ENCODE results near the gene HK1.
"Not testable (repeated sequence)": the region's sequence is repeated elsewhere in the genome, so short reads cannot be mapped to it uniquely, and the experiment has no call there.

HK1 gene

DNA sequence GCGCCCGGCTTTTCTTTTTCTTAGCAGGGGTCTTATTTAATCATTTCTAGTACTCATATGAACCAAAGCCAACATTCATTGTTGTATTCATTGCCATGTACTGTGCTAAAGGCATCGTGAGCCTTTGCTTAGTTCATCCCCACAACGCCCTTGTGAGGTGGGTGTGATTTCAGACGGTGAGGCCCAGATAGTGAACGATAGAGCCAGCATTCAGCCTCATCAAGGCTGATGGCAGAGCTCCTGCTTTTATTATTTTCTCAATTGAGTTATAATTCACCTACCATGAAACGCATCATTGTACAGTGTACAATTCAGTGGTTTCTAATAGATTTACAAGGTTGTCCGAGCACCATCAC, 50.1 kb downstream of the HK1 start:
- peaks cover 48% of the 10 kb centered on the region for H3K79me2 ChIP-seq
- no peaks in the 10 kb centered on the region for H3K27me3 ChIP-seq (ENCODE audit: control insufficient read depth, insufficient read depth, low read length)
- no peaks in the 10 kb centered on the region for H3K9me3 ChIP-seq (ENCODE audit: control insufficient read depth, low read length)
- peak overlapping the region; percentile 91 for H3K27ac ChIP-seq
- peak overlapping the region; percentile 74 for H2AFZ ChIP-seq
- TF ChIP-seq, protein P1, sequence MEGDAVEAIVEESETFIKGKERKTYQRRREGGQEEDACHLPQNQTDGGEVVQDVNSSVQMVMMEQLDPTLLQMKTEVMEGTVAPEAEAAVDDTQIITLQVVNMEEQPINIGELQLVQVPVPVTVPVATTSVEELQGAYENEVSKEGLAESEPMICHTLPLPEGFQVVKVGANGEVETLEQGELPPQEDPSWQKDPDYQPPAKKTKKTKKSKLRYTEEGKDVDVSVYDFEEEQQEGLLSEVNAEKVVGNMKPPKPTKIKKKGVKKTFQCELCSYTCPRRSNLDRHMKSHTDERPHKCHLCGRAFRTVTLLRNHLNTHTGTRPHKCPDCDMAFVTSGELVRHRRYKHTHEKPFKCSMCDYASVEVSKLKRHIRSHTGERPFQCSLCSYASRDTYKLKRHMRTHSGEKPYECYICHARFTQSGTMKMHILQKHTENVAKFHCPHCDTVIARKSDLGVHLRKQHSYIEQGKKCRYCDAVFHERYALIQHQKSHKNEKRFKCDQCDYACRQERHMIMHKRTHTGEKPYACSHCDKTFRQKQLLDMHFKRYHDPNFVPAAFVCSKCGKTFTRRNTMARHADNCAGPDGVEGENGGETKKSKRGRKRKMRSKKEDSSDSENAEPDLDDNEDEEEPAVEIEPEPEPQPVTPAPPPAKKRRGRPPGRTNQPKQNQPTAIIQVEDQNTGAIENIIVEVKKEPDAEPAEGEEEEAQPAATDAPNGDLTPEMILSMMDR (IDR thresholded peaks at IDR 0.05) = no peak
- H3K4me2 ChIP-seq (ENCODE audit: low read length) = peak overlapping the region; percentile 48
- no peak overlapping the region for H3K9ac ChIP-seq
- H3K4me1 ChIP-seq = peaks cover 29% of the 10 kb centered on the region
- H3K36me3 ChIP-seq (ENCODE audit: control insufficient read depth, insufficient read depth, low read length) = no peaks in the 10 kb centered on the region
- peak overlapping the region; percentile 7 for H3K4me3 ChIP-seq (ENCODE audit: low read depth, low read length)

DNA sequence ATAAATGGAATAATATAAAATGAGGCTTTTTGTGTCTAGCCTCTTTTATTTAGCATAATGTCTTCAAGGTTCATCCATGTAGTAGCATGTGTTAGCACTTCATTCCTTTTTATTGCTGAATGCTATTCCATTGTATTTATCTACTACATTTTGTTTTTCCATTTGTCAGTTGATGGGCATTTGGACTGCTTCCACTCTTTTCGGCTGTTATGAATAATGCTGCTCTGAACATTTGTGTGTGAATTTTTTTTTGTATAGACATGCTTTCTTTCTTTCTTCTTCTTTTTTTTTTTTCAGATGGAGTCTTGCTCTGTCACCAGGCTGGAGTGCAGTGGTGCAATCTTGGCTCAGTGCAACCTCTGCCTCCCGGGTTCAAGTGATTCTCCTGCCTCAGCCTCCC, 50.6 kb downstream of the HK1 start:
- H3K4me1 ChIP-seq = peaks cover 34% of the 10 kb centered on the region
- H3K4me3 ChIP-seq (ENCODE audit: low read depth, low read length); H3K9ac ChIP-seq; H2AFZ ChIP-seq; H3K36me3 ChIP-seq (ENCODE audit: control insufficient read depth, insufficient read depth, low read length); H3K4me2 ChIP-seq (ENCODE audit: low read length); H3K27me3 ChIP-seq (ENCODE audit: control insufficient read depth, insufficient read depth, low read length); H3K9me3 ChIP-seq (ENCODE audit: control insufficient read depth, low read length): not testable (repeated sequence)
- H3K79me2 ChIP-seq = peaks cover 49% of the 10 kb centered on the region
- H3K27ac ChIP-seq = peak overlapping the region; percentile 91

DNA sequence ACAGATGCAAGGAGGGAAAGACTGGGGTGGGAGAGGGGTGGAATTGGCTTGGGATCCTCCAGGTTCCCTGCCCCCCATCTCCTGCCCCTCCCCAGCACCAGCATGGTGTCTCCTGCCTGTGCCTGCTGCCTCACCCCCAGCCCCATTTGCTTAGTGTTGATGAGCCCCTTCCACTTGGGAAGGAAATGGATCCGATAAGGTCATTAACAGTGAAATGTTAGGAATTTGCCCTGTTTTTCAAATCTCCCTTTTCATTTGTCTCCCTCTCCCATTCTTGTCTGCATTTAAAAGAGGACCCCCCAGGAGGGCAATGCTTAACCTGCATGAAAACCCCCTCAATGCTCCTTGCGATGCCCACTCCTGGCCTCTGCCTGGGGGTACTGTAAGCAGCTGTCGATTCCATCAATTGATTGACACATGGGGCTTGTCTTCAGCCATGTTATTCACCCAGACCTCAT, 51.5 kb downstream of the HK1 start:
- Histone ChIP-seq H3K4me3 (ENCODE audit: low read depth, low read length) (no peak overlapping the region), H3K4me1 (peaks cover 37% of the 10 kb centered on the region)
- TF ChIP-seq, protein P1 (IDR thresholded peaks at IDR 0.05) = no peak

DNA sequence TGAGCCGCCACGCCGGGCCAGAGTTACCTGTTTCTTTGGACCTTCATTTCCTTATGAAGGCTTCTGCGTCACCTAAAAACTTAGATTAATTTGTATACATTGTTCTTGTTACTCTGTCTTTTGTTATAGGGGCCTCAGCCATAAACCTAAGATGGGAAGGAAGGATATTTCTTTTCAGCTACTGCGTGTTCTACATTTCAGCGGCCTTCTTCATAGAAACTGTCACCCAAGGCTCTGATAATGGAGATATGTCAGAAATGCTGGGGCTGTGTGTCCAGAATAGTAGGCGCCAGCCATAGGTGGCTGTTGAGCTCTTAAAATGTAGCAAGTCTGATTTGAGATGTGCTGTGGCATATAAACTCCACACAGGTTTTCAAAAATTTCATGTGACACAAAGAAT, 52.9 kb downstream of the HK1 start:
- TF ChIP-seq, protein P1 (IDR thresholded peaks at IDR 0.05) = no peak
- Histone ChIP-seq H2AFZ (no peak overlapping the region), H3K4me2 (ENCODE audit: low read length) (no peak overlapping the region), H3K9ac (no peak overlapping the region), H3K4me1 (peaks cover 37% of the 10 kb centered on the region), H3K27ac (no peak overlapping the region), H3K9me3 (ENCODE audit: control insufficient read depth, low read length) (no peaks in the 10 kb centered on the region), H3K27me3 (ENCODE audit: control insufficient read depth, insufficient read depth, low read length) (no peaks in the 10 kb centered on the region), H3K79me2 (peaks cover 68% of the 10 kb centered on the region), H3K4me3 (ENCODE audit: low read depth, low read length) (no peak overlapping the region), H3K36me3 (ENCODE audit: control insufficient read depth, insufficient read depth, low read length) (no peaks in the 10 kb centered on the region)

More for the DNA sequence above, 51.5 kb downstream of the HK1 start:
- Histone ChIP-seq H2AFZ (no peak overlapping the region), H3K4me2 (ENCODE audit: low read length) (no peak overlapping the region), H3K27me3 (ENCODE audit: control insufficient read depth, insufficient read depth, low read length) (no peaks in the 10 kb centered on the region), H3K36me3 (ENCODE audit: control insufficient read depth, insufficient read depth, low read length) (no peaks in the 10 kb centered on the region), H3K9me3 (ENCODE audit: control insufficient read depth, low read length) (no peaks in the 10 kb centered on the region), H3K9ac (no peak overlapping the region), H3K27ac (no peak overlapping the region), H3K79me2 (peaks cover 55% of the 10 kb centered on the region)

DNA sequence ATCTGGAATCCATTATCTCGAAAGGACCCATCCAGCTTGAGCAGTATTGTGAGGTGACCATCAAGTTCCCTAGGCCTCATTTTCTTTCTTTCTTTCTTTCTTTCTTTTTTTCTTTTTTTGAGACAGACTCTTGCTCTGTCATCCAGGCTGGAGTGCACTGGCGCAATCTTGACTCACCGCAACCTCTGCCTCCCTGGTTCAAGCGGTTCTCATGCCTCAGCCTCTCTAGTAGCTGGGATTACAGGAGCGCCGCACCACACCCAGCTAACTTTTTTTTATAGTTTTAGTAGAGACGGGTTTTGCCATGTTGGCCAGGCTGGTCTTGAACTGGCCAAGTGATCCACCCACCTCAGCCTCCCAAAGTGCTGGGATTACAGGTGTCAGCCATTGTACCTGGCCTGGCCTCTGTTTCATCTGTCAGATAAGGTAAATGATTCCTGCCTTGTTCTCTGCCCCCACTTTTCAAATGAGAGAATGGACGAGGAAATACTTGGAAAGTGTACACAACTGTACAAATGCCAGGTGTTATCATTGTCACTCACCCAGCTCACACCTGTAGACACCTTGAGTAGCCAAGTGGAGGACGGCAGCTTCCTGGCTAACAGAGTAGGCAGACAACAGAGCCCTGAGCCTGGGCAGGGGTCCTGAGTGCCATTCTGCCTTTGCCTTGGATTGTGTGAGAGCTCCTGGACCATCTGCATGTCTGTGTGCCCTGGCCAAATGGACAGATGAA, 54.1 kb downstream of the HK1 start:
- H3K4me1 ChIP-seq = peaks cover 45% of the 10 kb centered on the region
- H3K36me3 ChIP-seq (ENCODE audit: control insufficient read depth, insufficient read depth, low read length) = no peaks in the 10 kb centered on the region
- TF ChIP-seq, protein P1 (IDR thresholded peaks at IDR 0.05) = no peak
- H3K9ac ChIP-seq = no peak overlapping the region
- peaks cover 69% of the 10 kb centered on the region for H3K79me2 ChIP-seq
- H3K9me3 ChIP-seq (ENCODE audit: control insufficient read depth, low read length) = no peaks in the 10 kb centered on the region
- H3K4me2 ChIP-seq (ENCODE audit: low read length) = peak overlapping the region; percentile 18
- H2AFZ ChIP-seq = no peak overlapping the region
- H3K27ac ChIP-seq = peak overlapping the region; percentile 79
- H3K27me3 ChIP-seq (ENCODE audit: control insufficient read depth, insufficient read depth, low read length) = no peaks in the 10 kb centered on the region
- no peak overlapping the region for H3K4me3 ChIP-seq (ENCODE audit: low read depth, low read length)

Data from parathyroid adenoma (tissue), 2 donors.